ENCODE measurements around the gene AKAP6. TPM values are rescaled to one million over a fixed set of nuclear protein-coding genes. Genes with fewer than 3 reads are reported as not detected.

Gene AKAP6
- total and polyA plus RNA-seq, 2 of the 8 experiments (the other 6 are each of a cell fraction or from before 2014, with no cell fraction given) = 0.09 to 0.89 TPM

- H3K4me3 ChIP-seq (ENCODE audit: extremely low read depth in 1 of 4, insufficient read depth in 2 of 4, low read depth in 3 of 4, low read length in 4 of 4) = no peak overlapping the region
- no peak overlapping the region for H3K4ac ChIP-seq (replicated peaks; ENCODE audit: insufficient read length, low read depth, low read length)
- no peaks in the 10 kb centered on the region for H3K27me3 ChIP-seq (replicated peaks in 1 of 4; ENCODE audit: control insufficient read depth in 3 of 4, extremely low read depth in 1 of 4, insufficient read depth in 3 of 4, low read length in 3 of 4)
- H3K4me1 ChIP-seq (replicated peaks in 1 of 4; ENCODE audit: control insufficient read depth in 3 of 4, insufficient read depth in 4 of 4, low read length in 3 of 4) = peaks cover 0 to 4% (median 1%) of the 10 kb centered on the region in 4 experiments; a peak in 4 of 7 replicates
- H4K8ac ChIP-seq (ENCODE audit: extremely low read depth, insufficient read depth, low read length) = no peak overlapping the region
- no peaks in the 10 kb centered on the region for H4K20me1 ChIP-seq (replicated peaks in 1 of 2; ENCODE audit: control insufficient read depth in 1 of 2, insufficient read depth in 2 of 2, low read length in 2 of 2)
- WGBS, 2 experiments (ENCODE audit: extremely low coverage in 1 of 2, insufficient coverage in 1 of 2, insufficient read length in 1 of 2, insufficient replicate concordance in 2 of 2, low coverage in 1 of 2, low lambda C conversion rate in 2 of 2, missing lambda C conversion rate in 1 of 2) = 87% methylated on average over 1 of the region's 1 CpG; no CpG with 5 or more reads in 1 of the 2 experiments
- H2BK120ac ChIP-seq (replicated peaks; ENCODE audit: low read depth, low read length) = no peak overlapping the region
- no peak overlapping the region for H4K91ac ChIP-seq (replicated peaks; ENCODE audit: insufficient read length, low read length)
- no peaks in the 10 kb centered on the region for H3K79me1 ChIP-seq (ENCODE audit: low read depth, low read length)
- no peak overlapping the region for H3K27ac ChIP-seq (ENCODE audit: low read depth, low read length)
- no peaks in the 10 kb centered on the region for H3K36me3 ChIP-seq (ENCODE audit: control insufficient read depth in 2 of 4, insufficient read depth in 4 of 4, low read length in 3 of 4)
- H2BK5ac ChIP-seq (ENCODE audit: low read depth, low read length) = no peak overlapping the region
- TF ChIP-seq RBBP5 (IDR thresholded peaks at IDR 0.05; ENCODE audit: borderline replicate concordance, low read depth, low read length) (no peak), HDAC6 (IDR thresholded peaks at IDR 0.05; ENCODE audit: low read depth, low read length) (no peak), SRF (IDR thresholded peaks at IDR 0.05; ENCODE audit: low read depth, low read length) (no peak), SUZ12 (IDR thresholded peaks at IDR 0.05; ENCODE audit: low read length) (no peak), CTBP2 (IDR thresholded peaks at IDR 0.05; ENCODE audit: borderline replicate concordance, insufficient read depth, insufficient read length, low read length) (no peak), TEAD4 (IDR thresholded peaks at IDR 0.05; ENCODE audit: low read depth, low read length) (no peak), TBP (IDR thresholded peaks at IDR 0.05; ENCODE audit: low read depth, low read length) (no peak), KDM5A (IDR thresholded peaks at IDR 0.05; ENCODE audit: low read length) (no peak), CTCF (IDR thresholded peaks at IDR 0.05; ENCODE audit: control extremely low read depth in 1 of 3, insufficient read depth in 1 of 3, low read depth in 1 of 3, low read length in 3 of 3) (no peak)
- H3K9ac ChIP-seq (replicated peaks in 1 of 4; ENCODE audit: extremely low read depth in 1 of 4, low read depth in 3 of 4, low read length in 3 of 4) = no peak overlapping the region
- H3K79me2 ChIP-seq (ENCODE audit: control insufficient read depth in 1 of 2, insufficient read depth in 2 of 2, low read length in 2 of 2) = no peaks in the 10 kb centered on the region
- no peak overlapping the region for H2BK20ac ChIP-seq (ENCODE audit: low read length)
- no peak overlapping the region for H2AK5ac ChIP-seq (ENCODE audit: low read depth, low read length)
- no peak overlapping the region for H3K23ac ChIP-seq (ENCODE audit: insufficient read length)
- no peak overlapping the region for H3K4me2 ChIP-seq (ENCODE audit: insufficient read depth in 1 of 2, low read depth in 2 of 2, low read length in 2 of 2)
- FAIRE-seq (no peak), DNase-seq (ENCODE audit: low read depth in 1 of 2, low spot score in 2 of 2) (no peak)
- ChIA-PET CTCF (ENCODE audit: partially characterized antibody) (interaction anchor here (1.0 kb wide), 1 partner anchor 148 kb away, joined by 3 read pairs; no protein-coding TSS in a partner anchor), POLR2A (ENCODE audit: partially characterized antibody) (no interaction called here)
- no peak overlapping the region for H2BK12ac ChIP-seq (ENCODE audit: low read depth, low read length)
- H3K14ac ChIP-seq (ENCODE audit: insufficient read length) = no peak overlapping the region
- H3K18ac ChIP-seq (ENCODE audit: extremely low read depth, low read length) = no peak overlapping the region
- no peaks in the 10 kb centered on the region for H3K23me2 ChIP-seq (ENCODE audit: low read depth, low read length)
- H3K56ac ChIP-seq (replicated peaks; ENCODE audit: insufficient read length, low read depth, low read length) = no peak overlapping the region
- no peak overlapping the region for H2BK15ac ChIP-seq (ENCODE audit: low read length)
- no peaks in the 10 kb centered on the region for H3K9me3 ChIP-seq (ENCODE audit: insufficient read depth in 2 of 2, low read depth in 1 of 2, low read length in 1 of 2)
- no peak overlapping the region for H4K5ac ChIP-seq (ENCODE audit: insufficient read length, low read depth, low read length)
- H2AFZ ChIP-seq (ENCODE audit: low read length) = no peak overlapping the region
Measured at GRCh38 chr14:32400480-32400879, 71.4 kb downstream of the AKAP6 start.
